BJ (cell line): Measurements from ENCODE around the gene RBM39. TPM values are rescaled to one million over a fixed set of nuclear protein-coding genes. Genes with fewer than 3 reads are reported as not detected.

Experiments
- CTCF ChIA-PET: fragments of 350-600 bp; formaldehyde crosslinking; extraction: SDS; loops from one replicate; lab custom pipeline; 2021; ENCODE audit warnings: antibody characterized with exemption, inconsistent platforms; lab: Yijun Ruan, JAX
- POLR2A ChIA-PET: fragments of 300-600 bp; sonication (Branson Sonifier 250); formaldehyde crosslinking; extraction: SDS; loops from one replicate; lab custom pipeline; 2021; ENCODE audit warnings: antibody characterized with exemption; lab: Charles Lee
- DNase-seq: peaks from one replicate; pipeline ENCODE4 v3.0.0-alpha.2; 2011; ENCODE audit warnings: low read depth
- H3K27me3 ChIP-seq: 2 replicates; pipeline ENCODE4 v1.6.0; 2011; ENCODE audit warnings: low read length; ENCODE audit not compliant: control insufficient read depth, insufficient read depth
- H3K36me3 ChIP-seq: 2 replicates; pipeline ENCODE4 v1.5.1; 2011; ENCODE audit warnings: low read length; ENCODE audit not compliant: control insufficient read depth, insufficient read depth
- H3K4me3 ChIP-seq: 2 replicates; pipeline ENCODE4 v1.5.1; 2011; ENCODE audit warnings: low read depth, mild to moderate bottlenecking, control low read depth, low read length
- polyA plus RNA-seq: library from polyadenylated mRNA; depleted of rRNA; stranded (reverse); fragments of >200 nt; gene quantifications from 2 replicates; pipeline ENCODE4 v1.2.3, GENCODE V29; 2011
- TF ChIP-seq, protein P1 (sequence below): IDR thresholded peaks from 2 replicates; pipeline ENCODE4 v1.5.1; 2011; ENCODE audit warnings: low read depth, mild to moderate bottlenecking, control low read depth, inconsistent platforms, low read length, moderate library complexity; ENCODE audit not compliant: insufficient read depth

Gene RBM39
- polyA plus RNA-seq, 1 experiment: 63.5 TPM

DNA sequence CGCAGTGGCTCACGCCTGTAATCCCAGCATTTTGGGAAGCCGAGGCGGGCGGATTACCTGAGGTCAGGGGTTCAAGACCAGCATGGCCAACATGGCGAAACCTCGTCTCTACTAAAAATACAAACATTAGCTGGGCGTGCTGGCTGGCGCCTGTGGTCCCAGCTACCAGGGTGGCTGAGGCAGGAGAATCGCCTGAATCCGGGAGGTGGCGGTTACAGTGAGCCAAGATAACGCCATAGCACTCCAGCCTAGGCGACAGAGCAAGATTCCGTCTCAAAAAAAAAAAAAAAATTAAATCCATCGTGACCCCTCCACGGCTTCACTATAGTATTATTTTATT is 76.1 kb downstream of the RBM39 start:
- TF ChIP-seq, protein P1, sequence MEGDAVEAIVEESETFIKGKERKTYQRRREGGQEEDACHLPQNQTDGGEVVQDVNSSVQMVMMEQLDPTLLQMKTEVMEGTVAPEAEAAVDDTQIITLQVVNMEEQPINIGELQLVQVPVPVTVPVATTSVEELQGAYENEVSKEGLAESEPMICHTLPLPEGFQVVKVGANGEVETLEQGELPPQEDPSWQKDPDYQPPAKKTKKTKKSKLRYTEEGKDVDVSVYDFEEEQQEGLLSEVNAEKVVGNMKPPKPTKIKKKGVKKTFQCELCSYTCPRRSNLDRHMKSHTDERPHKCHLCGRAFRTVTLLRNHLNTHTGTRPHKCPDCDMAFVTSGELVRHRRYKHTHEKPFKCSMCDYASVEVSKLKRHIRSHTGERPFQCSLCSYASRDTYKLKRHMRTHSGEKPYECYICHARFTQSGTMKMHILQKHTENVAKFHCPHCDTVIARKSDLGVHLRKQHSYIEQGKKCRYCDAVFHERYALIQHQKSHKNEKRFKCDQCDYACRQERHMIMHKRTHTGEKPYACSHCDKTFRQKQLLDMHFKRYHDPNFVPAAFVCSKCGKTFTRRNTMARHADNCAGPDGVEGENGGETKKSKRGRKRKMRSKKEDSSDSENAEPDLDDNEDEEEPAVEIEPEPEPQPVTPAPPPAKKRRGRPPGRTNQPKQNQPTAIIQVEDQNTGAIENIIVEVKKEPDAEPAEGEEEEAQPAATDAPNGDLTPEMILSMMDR: no peak
- POLR2A ChIA-PET: no interaction called here
- no peak for DNase-seq
- Histone ChIP-seq H3K27me3 (no peaks in the 10 kb centered on the region), H3K36me3 (peaks cover 9% of the 10 kb centered on the region), H3K4me3 (no peak overlapping the region)
- CTCF ChIA-PET: no interaction called here

GRCh38 chr20:35664466-35665206 is 77.4 kb downstream of the RBM39 start, which contains the start of the genes CPNE1 and RBM12:
TSS of gene CPNE1 (minus strand) at chr20:35664900. CDS start at chr20:35632923, 31,977 bp downstream.
TSS of gene RBM12 (minus strand) at chr20:35664900. CDS start at chr20:35655322, 9,578 bp downstream.
- Histone ChIP-seq H3K36me3 (peaks cover 7% of the 10 kb centered on the region), H3K4me3 (peak within 1 kb of the TSS; percentile 78), H3K27me3 (no peaks in the 10 kb centered on the region)
- TF ChIP-seq, protein P1: 0 out of 2 replicates have a peak, but pooled peaks have one; percentile 3
- CTCF ChIA-PET: interaction anchor here (1.1 to 1.9 kb wide), 2 partner anchors 46 to 290 kb away, joined by 3 to 9 read pairs; partner anchors contain the start of gene SCAND1
- DNase-seq: peak; percentile 62
- POLR2A ChIA-PET: no interaction called here

- ChIA-PET CTCF (interaction anchor here (1.1 to 1.9 kb wide), 2 partner anchors 45 to 291 kb away, joined by 3 to 9 read pairs; partner anchors contain the start of gene SCAND1), POLR2A (no interaction called here)
- Histone ChIP-seq H3K4me3 (peak overlapping the region; percentile 78), H3K36me3 (no peaks in the 10 kb centered on the region), H3K27me3 (no peaks in the 10 kb centered on the region)
- DNase-seq: no peak
- TF ChIP-seq, protein P1: no peak
Observed at GRCh38 chr20:35663516-35664465, 78.3 kb downstream of the RBM39 start.

DNA sequence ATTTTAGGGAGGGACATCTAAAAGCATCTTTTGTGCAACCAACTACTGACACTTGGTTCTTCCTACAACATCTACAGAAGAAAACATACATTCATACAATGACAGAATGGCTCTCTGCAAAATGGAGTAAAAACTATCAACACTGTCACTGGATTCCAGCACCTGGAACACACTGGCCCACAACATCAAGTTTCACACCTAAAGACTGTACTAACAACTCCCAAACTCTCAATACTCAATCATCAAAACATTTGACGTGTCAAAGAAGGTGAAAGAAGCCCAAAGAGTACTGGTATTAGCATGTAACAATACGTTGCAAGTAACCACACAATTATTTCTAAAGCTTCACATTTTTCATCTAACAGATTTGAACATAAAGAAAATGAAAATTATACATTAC is 79.5 kb downstream of the RBM39 start:
- Histone ChIP-seq H3K27me3 (no peaks in the 10 kb centered on the region), H3K4me3 (peak overlapping the region; percentile 26; the same call in 1 of the 2 replicates), H3K36me3 (no peaks in the 10 kb centered on the region)
- ChIA-PET CTCF (interaction anchor here (1.9 kb wide), 1 partner anchor 43 kb away, joined by 9 read pairs; no protein-coding TSS in a partner anchor), POLR2A (no interaction called here)
- DNase-seq: no peak
- TF ChIP-seq, protein P1: no peak
